ENCODE results near the gene CYP2U1. TPM values are rescaled to one million over a fixed set of nuclear protein-coding genes. Genes with fewer than 3 reads are reported as not detected.

CYP2U1 gene
- total RNA-seq, 1 donor from 2014 or later: 27.9 TPM

Other genes starting within 250 kb of the CYP2U1 start
- gene PAPSS1, start 211.3 kb upstream of the CYP2U1 start, total RNA-seq: 52.9 TPM
- 43.6 TPM for gene SGMS2, start 106.6 kb upstream of the CYP2U1 start, total RNA-seq
- gene HADH, start 58.3 kb downstream of the CYP2U1 start, total RNA-seq: 39.5 TPM
- gene LEF1, start 237.4 kb downstream of the CYP2U1 start, total RNA-seq: 10.7 TPM